Chondrocyte (in vitro differentiated cells): ENCODE results near the gene LHFPL6. TPM values are rescaled to one million over a fixed set of nuclear protein-coding genes. Genes with fewer than 3 reads are reported as not detected.

Source experiments
- DNase-seq: peaks from one replicate; pipeline ENCODE4 v3.0.0; 2021; ENCODE audit warnings: mixed read lengths, low spot score
- H3K27ac Mint-ChIP-seq: one replicate; pipeline ENCODE4 v1.8.0; 2021; ENCODE audit warnings: mild to moderate bottlenecking, moderate library complexity, mixed read lengths; ENCODE audit not compliant: unreplicated experiment
- H3K27me3 Mint-ChIP-seq: 2 replicates; pipeline ENCODE4 v1.8.0; 2021; ENCODE audit warnings: low read depth, mixed read lengths
- H3K36me3 Mint-ChIP-seq: 2 replicates; pipeline ENCODE4 v1.8.0; 2021; ENCODE audit warnings: low read depth, mixed read lengths
- H3K4me1 Mint-ChIP-seq: 2 replicates; pipeline ENCODE4 v1.8.0; 2021; ENCODE audit warnings: low read depth, mild to moderate bottlenecking, mixed read lengths
- H3K4me3 Mint-ChIP-seq: one replicate; pipeline ENCODE4 v1.8.0; 2021; ENCODE audit warnings: mild to moderate bottlenecking, moderate library complexity, mixed read lengths; ENCODE audit not compliant: unreplicated experiment
- H3K9me3 Mint-ChIP-seq: 2 replicates; pipeline ENCODE4 v1.8.0; 2021; ENCODE audit warnings: low read depth, mixed read lengths
- CTCF ChIP-seq: fragments of 200-600 bp; sonication (generic); IDR thresholded peaks from 2 replicates; pipeline ENCODE4 v1.5.0; 2021; ENCODE audit warnings: antibody characterized with exemption, mild to moderate bottlenecking, moderate library complexity
- total RNA-seq: library from RNA; stranded (reverse); gene quantifications from 3 replicates; pipeline ENCODE4 v1.2.1, GENCODE V29; 2021

The LHFPL6 gene
- total RNA-seq, 1 donor from 2014 or later, result 101 TPM

- no peak overlapping the region for H3K4me3 Mint-ChIP-seq
- H3K9me3 Mint-ChIP-seq, result no peaks in the 10 kb centered on the region
- H3K27me3 Mint-ChIP-seq, result no peaks in the 10 kb centered on the region
- no peak overlapping the region for H3K27ac Mint-ChIP-seq
- TF ChIP-seq CTCF, result no peak
- peaks cover 34% of the 10 kb centered on the region for H3K4me1 Mint-ChIP-seq
- H3K36me3 Mint-ChIP-seq, result peaks cover 6% of the 10 kb centered on the region
- no peak for DNase-seq
Measured at GRCh38 chr13:39559847-39560246, 43.1 kb downstream of the LHFPL6 start.

- Mint-ChIP-seq H3K27ac (no peak overlapping the region), H3K27me3 (no peaks in the 10 kb centered on the region), H3K4me3 (no peak overlapping the region), H3K9me3 (no peaks in the 10 kb centered on the region), H3K36me3 (peaks cover 6% of the 10 kb centered on the region), H3K4me1 (peaks cover 12% of the 10 kb centered on the region)
- DNase-seq, result no peak
- TF ChIP-seq CTCF, result no peak
Measured at GRCh38 chr13:39557285-39557955, 45.6 kb downstream of the LHFPL6 start.

- no peak overlapping the region for H3K4me3 Mint-ChIP-seq
- H3K4me1 Mint-ChIP-seq, result peaks cover 12% of the 10 kb centered on the region
- no peak overlapping the region for H3K27ac Mint-ChIP-seq
- H3K36me3 Mint-ChIP-seq, result peaks cover 6% of the 10 kb centered on the region
- H3K9me3 Mint-ChIP-seq, result no peaks in the 10 kb centered on the region
- H3K27me3 Mint-ChIP-seq, result no peaks in the 10 kb centered on the region
- TF ChIP-seq CTCF, result no peak
- DNase-seq, result no peak
Measured at GRCh38 chr13:39556866-39557265, 46.1 kb downstream of the LHFPL6 start.

- H3K27me3 Mint-ChIP-seq, result no peaks in the 10 kb centered on the region
- no peak for DNase-seq
- H3K4me1 Mint-ChIP-seq, result peaks cover 7% of the 10 kb centered on the region
- no peak overlapping the region for H3K4me3 Mint-ChIP-seq
- TF ChIP-seq CTCF, result no peak
- no peaks in the 10 kb centered on the region for H3K9me3 Mint-ChIP-seq
- H3K27ac Mint-ChIP-seq, result no peak overlapping the region
- peaks cover 8% of the 10 kb centered on the region for H3K36me3 Mint-ChIP-seq
Measured at GRCh38 chr13:39554371-39554770, 48.6 kb downstream of the LHFPL6 start.

GRCh38 chr13:39552246-39552645, 50.7 kb downstream of the LHFPL6 start:
- Mint-ChIP-seq H3K9me3 (no peaks in the 10 kb centered on the region), H3K27ac (no peak overlapping the region), H3K36me3 (peaks cover 6% of the 10 kb centered on the region), H3K27me3 (no peaks in the 10 kb centered on the region), H3K4me3 (no peak overlapping the region), H3K4me1 (peaks cover 8% of the 10 kb centered on the region)
- DNase-seq, result no peak
- TF ChIP-seq CTCF, result no peak
